Measurements from ENCODE around the gene TSSK3.

DNA sequence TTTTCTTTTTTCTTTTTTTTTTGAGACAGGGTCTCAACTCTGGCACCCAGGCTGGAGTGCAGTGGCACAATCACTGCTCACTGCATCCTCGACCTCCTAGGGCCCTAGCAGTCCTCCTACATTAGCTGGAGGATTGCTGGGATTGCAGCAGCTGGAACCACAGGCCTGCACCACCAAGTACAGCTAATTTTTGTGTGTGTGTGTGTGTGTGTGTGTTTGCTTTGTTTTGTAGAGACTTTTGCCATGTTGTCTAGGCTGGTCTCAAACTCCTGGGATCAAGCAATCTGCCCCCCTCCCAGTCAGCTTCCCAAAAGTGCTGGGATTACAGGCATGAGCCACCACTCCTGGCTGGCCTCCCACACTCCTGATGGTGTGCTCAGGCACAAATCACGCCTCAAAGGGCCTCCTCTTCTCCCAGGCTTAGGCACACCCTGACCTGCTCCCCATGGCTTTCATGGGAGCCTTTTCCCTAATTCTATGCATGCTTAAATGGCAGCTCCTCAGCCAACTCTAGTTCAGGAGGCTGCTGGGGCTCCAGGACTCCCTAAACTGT lies 9.4 kb upstream of the TSSK3 start:
- TF ChIP-seq EZH2phosphoT487 (IDR thresholded peaks at IDR 0.05; ENCODE audit: unreplicated experiment) (no peak), EZH2 (IDR thresholded peaks at IDR 0.05; ENCODE audit: low read depth, unreplicated experiment) (no peak), NANOG (IDR thresholded peaks at IDR 0.05; ENCODE audit: borderline replicate concordance) (no peak), POLR2AphosphoS5 (IDR thresholded peaks at IDR 0.05; ENCODE audit: low read depth) (no peak), STAT1 (IDR thresholded peaks at IDR 0.05; ENCODE audit: unreplicated experiment) (no peak), ZNF114 (CRISPR knock-in tag; IDR thresholded peaks at IDR 0.05) (no peak), CREB1 (CRISPR knock-in tag; IDR thresholded peaks at IDR 0.05; ENCODE audit: low read depth) (no peak), ZNF331 (CRISPR knock-in tag; IDR thresholded peaks at IDR 0.05; ENCODE audit: low read depth) (no peak), JUNB (IDR thresholded peaks at IDR 0.05; ENCODE audit: unreplicated experiment) (no peak)
- TF ChIP-seq, protein P1, sequence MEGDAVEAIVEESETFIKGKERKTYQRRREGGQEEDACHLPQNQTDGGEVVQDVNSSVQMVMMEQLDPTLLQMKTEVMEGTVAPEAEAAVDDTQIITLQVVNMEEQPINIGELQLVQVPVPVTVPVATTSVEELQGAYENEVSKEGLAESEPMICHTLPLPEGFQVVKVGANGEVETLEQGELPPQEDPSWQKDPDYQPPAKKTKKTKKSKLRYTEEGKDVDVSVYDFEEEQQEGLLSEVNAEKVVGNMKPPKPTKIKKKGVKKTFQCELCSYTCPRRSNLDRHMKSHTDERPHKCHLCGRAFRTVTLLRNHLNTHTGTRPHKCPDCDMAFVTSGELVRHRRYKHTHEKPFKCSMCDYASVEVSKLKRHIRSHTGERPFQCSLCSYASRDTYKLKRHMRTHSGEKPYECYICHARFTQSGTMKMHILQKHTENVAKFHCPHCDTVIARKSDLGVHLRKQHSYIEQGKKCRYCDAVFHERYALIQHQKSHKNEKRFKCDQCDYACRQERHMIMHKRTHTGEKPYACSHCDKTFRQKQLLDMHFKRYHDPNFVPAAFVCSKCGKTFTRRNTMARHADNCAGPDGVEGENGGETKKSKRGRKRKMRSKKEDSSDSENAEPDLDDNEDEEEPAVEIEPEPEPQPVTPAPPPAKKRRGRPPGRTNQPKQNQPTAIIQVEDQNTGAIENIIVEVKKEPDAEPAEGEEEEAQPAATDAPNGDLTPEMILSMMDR (conservative IDR thresholded peaks at IDR 0.05; ENCODE audit: low read depth in 2 of 2): no peak
- TF ChIP-seq, protein P2, sequence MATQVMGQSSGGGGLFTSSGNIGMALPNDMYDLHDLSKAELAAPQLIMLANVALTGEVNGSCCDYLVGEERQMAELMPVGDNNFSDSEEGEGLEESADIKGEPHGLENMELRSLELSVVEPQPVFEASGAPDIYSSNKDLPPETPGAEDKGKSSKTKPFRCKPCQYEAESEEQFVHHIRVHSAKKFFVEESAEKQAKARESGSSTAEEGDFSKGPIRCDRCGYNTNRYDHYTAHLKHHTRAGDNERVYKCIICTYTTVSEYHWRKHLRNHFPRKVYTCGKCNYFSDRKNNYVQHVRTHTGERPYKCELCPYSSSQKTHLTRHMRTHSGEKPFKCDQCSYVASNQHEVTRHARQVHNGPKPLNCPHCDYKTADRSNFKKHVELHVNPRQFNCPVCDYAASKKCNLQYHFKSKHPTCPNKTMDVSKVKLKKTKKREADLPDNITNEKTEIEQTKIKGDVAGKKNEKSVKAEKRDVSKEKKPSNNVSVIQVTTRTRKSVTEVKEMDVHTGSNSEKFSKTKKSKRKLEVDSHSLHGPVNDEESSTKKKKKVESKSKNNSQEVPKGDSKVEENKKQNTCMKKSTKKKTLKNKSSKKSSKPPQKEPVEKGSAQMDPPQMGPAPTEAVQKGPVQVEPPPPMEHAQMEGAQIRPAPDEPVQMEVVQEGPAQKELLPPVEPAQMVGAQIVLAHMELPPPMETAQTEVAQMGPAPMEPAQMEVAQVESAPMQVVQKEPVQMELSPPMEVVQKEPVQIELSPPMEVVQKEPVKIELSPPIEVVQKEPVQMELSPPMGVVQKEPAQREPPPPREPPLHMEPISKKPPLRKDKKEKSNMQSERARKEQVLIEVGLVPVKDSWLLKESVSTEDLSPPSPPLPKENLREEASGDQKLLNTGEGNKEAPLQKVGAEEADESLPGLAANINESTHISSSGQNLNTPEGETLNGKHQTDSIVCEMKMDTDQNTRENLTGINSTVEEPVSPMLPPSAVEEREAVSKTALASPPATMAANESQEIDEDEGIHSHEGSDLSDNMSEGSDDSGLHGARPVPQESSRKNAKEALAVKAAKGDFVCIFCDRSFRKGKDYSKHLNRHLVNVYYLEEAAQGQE (IDR thresholded peaks at IDR 0.05; ENCODE audit: unreplicated experiment): no peak
- TF ChIP-seq, protein P3, sequence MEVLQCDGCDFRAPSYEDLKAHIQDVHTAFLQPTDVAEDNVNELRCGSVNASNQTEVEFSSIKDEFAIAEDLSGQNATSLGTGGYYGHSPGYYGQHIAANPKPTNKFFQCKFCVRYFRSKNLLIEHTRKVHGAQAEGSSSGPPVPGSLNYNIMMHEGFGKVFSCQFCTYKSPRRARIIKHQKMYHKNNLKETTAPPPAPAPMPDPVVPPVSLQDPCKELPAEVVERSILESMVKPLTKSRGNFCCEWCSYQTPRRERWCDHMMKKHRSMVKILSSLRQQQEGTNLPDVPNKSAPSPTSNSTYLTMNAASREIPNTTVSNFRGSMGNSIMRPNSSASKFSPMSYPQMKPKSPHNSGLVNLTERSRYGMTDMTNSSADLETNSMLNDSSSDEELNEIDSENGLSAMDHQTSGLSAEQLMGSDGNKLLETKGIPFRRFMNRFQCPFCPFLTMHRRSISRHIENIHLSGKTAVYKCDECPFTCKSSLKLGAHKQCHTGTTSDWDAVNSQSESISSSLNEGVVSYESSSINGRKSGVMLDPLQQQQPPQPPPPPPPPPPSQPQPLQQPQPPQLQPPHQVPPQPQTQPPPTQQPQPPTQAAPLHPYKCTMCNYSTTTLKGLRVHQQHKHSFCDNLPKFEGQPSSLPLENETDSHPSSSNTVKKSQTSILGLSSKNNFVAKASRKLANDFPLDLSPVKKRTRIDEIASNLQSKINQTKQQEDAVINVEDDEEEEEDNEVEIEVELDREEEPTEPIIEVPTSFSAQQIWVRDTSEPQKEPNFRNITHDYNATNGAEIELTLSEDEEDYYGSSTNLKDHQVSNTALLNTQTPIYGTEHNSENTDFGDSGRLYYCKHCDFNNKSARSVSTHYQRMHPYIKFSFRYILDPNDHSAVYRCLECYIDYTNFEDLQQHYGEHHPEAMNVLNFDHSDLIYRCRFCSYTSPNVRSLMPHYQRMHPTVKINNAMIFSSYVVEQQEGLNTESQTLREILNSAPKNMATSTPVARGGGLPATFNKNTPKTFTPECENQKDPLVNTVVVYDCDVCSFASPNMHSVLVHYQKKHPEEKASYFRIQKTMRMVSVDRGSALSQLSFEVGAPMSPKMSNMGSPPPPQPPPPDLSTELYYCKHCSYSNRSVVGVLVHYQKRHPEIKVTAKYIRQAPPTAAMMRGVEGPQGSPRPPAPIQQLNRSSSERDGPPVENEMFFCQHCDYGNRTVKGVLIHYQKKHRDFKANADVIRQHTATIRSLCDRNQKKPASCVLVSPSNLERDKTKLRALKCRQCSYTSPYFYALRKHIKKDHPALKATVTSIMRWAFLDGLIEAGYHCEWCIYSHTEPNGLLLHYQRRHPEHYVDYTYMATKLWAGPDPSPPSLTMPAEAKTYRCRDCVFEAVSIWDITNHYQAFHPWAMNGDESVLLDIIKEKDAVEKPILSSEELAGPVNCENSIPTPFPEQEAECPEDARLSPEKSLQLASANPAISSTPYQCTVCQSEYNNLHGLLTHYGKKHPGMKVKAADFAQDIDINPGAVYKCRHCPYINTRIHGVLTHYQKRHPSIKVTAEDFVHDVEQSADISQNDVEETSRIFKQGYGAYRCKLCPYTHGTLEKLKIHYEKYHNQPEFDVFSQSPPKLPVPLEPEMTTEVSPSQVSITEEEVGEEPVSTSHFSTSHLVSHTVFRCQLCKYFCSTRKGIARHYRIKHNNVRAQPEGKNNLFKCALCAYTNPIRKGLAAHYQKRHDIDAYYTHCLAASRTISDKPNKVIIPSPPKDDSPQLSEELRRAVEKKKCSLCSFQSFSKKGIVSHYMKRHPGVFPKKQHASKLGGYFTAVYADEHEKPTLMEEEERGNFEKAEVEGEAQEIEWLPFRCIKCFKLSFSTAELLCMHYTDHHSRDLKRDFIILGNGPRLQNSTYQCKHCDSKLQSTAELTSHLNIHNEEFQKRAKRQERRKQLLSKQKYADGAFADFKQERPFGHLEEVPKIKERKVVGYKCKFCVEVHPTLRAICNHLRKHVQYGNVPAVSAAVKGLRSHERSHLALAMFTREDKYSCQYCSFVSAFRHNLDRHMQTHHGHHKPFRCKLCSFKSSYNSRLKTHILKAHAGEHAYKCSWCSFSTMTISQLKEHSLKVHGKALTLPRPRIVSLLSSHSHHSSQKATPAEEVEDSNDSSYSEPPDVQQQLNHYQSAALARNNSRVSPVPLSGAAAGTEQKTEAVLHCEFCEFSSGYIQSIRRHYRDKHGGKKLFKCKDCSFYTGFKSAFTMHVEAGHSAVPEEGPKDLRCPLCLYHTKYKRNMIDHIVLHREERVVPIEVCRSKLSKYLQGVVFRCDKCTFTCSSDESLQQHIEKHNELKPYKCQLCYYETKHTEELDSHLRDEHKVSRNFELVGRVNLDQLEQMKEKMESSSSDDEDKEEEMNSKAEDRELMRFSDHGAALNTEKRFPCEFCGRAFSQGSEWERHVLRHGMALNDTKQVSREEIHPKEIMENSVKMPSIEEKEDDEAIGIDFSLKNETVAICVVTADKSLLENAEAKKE (CRISPR knock-in tag; IDR thresholded peaks at IDR 0.05): no peak
